Activated CD4-positive, CD25-positive, alpha-beta regulatory T cell treated with anti-CD3 and anti-CD28 coated beads, Interleukin-2, amount 50 U/mL, for 16 hours (primary cell): ENCODE results near the gene P2RY2.

Source experiments
- DNase-seq: peaks from one replicate; pipeline ENCODE4 v3.0.0-alpha.2; 2020; ENCODE audit warnings: low read depth, low spot score

Gene P2RY2

GRCh38 chr11:73204711-73205121 is 13.4 kb upstream of the P2RY2 start:
- no peak for DNase-seq

- no peak for DNase-seq
Measured at GRCh38 chr11:73205661-73206343, 12.3 kb upstream of the P2RY2 start.

- DNase-seq = no peak
Measured at GRCh38 chr11:73206801-73207200, 11.3 kb upstream of the P2RY2 start.

GRCh38 chr11:73209892-73210291 is 8.2 kb upstream of the P2RY2 start:
- DNase-seq = no peak

- DNase-seq = no peak
Measured at GRCh38 chr11:73210916-73211667, 7.0 kb upstream of the P2RY2 start.

- no peak for DNase-seq
Measured at GRCh38 chr11:73213196-73214143, 4.6 kb upstream of the P2RY2 start.

- no peak for DNase-seq
Measured at GRCh38 chr11:73215191-73216134, 2.6 kb upstream of the P2RY2 start.

- no peak for DNase-seq
Measured at GRCh38 chr11:73216465-73216864, 1.6 kb upstream of the P2RY2 start.

GRCh38 chr11:73217131-73217809 is 811 bp upstream of the P2RY2 start:
- no peak for DNase-seq

- DNase-seq = no peak
Measured at GRCh38 chr11:73217810-73218105, 323 bp upstream of the P2RY2 start.

GRCh38 chr11:73218830-73219215 is 742 bp downstream of the P2RY2 start:
- DNase-seq = no peak

GRCh38 chr11:73219396-73220285 is 1.6 kb downstream of the P2RY2 start:
- DNase-seq = no peak

GRCh38 chr11:73221451-73221850 is 3.4 kb downstream of the P2RY2 start:
- no peak for DNase-seq

GRCh38 chr11:73221996-73222395 is 3.9 kb downstream of the P2RY2 start:
- no peak for DNase-seq

- DNase-seq = no peak
Measured at GRCh38 chr11:73223998-73224730, 6.1 kb downstream of the P2RY2 start.

- DNase-seq = no peak
Measured at GRCh38 chr11:73225001-73225686, 7.1 kb downstream of the P2RY2 start.

GRCh38 chr11:73225851-73226250 is 7.8 kb downstream of the P2RY2 start:
- no peak for DNase-seq

- DNase-seq = no peak
Measured at GRCh38 chr11:73226297-73227006, 8.4 kb downstream of the P2RY2 start.
